K562 (cell line): Measurements from ENCODE around the gene PPP1R13B.

Experiments
- CSDE1 ChIP-seq, 2 experiments: fragments of 450-650 bp; IDR thresholded peaks; 2 replicates each; pipeline ENCODE4 v1.6.1; 2016; ENCODE audit warnings: mild to moderate bottlenecking in 1 of 2
- EZH2 ChIP-seq: IDR thresholded peaks from 2 replicates; pipeline ENCODE4 v1.6.1; 2012; ENCODE audit warnings: low read depth, mild to moderate bottlenecking, inconsistent platforms, low read length, borderline replicate concordance
- FUS ChIP-seq: fragments of 200-400 bp; formaldehyde crosslinking; optimal IDR thresholded peaks from 2 replicates; pipeline ENCODE3; 2017; ENCODE audit warnings: low read depth, low read length
- JUND ChIP-seq, 2 experiments: IDR thresholded peaks; 2 replicates in 1 of 2; 3 replicates in 1 of 2; pipeline ENCODE4 v1.6.1; 2011; ENCODE audit warnings: borderline replicate concordance in 2 of 2, low read depth in 2 of 2, low read length in 2 of 2, improper control_type of control experiment in 1 of 2, missing biosample characterization in 1 of 2, missing genetic modification characterization in 1 of 2, missing genetic modification reagents in 1 of 2
- POLR2A ChIP-seq: fragments of 450-650 bp; conservative IDR thresholded peaks from 2 replicates; pipeline ENCODE4 v1.6.1; 2016
- ZNF586 ChIP-seq: fragments of 450-650 bp; formaldehyde crosslinking; conservative IDR thresholded peaks from 2 replicates; pipeline ENCODE4 v1.4.0; 2020; ENCODE audit warnings: mild to moderate bottlenecking, moderate library complexity
- TF ChIP-seq, protein P1 (sequence below): fragments of 250-450 bp; sonication (Bioruptor Pico); IDR thresholded peaks from 2 replicates; pipeline ENCODE4 v1.5.0; 2020; ENCODE audit warnings: mild to moderate bottlenecking, borderline replicate concordance
- TF ChIP-seq, protein P2 (sequence below), 3 experiments: IDR thresholded peaks in 2 of 3; conservative IDR thresholded peaks in 1 of 3; 2 replicates each; pipeline ENCODE4 v1.5.1; 2011 to 2012; ENCODE audit warnings: low read length in 3 of 3, mild to moderate bottlenecking in 3 of 3, control low read depth in 2 of 3, improper control_type of control experiment in 1 of 3, inconsistent platforms in 1 of 3, low read depth in 1 of 3, mixed read lengths in 1 of 3, moderate library complexity in 1 of 3; ENCODE audit not compliant: insufficient read depth in 2 of 3
- TF ChIP-seq, protein P3 (sequence below): sonication (generic); formaldehyde crosslinking; IDR thresholded peaks from 2 replicates; pipeline ENCODE4 v1.8.1; 2023; ENCODE audit warnings: mild to moderate bottlenecking, missing genetic modification reagents

DNA sequence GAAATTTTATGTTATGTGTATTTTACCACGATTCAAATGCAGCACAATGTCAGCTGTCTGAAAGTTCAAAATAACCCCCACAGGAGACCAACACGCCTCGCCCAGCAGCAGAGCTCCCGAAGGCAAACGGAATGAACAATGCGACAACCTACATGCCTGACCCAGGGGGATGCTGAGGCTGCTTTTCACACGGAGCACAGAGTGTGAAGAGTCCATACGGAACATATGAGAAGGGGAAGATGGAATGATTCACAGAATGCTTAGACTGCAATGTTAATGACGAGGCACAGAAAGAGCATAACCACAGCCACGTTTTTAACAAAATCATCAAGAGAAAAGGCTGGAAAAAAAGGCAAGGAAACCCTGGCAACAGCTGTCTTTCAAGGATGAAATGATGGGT, 109.2 kb downstream of the PPP1R13B start:
- TF ChIP-seq, protein P1, sequence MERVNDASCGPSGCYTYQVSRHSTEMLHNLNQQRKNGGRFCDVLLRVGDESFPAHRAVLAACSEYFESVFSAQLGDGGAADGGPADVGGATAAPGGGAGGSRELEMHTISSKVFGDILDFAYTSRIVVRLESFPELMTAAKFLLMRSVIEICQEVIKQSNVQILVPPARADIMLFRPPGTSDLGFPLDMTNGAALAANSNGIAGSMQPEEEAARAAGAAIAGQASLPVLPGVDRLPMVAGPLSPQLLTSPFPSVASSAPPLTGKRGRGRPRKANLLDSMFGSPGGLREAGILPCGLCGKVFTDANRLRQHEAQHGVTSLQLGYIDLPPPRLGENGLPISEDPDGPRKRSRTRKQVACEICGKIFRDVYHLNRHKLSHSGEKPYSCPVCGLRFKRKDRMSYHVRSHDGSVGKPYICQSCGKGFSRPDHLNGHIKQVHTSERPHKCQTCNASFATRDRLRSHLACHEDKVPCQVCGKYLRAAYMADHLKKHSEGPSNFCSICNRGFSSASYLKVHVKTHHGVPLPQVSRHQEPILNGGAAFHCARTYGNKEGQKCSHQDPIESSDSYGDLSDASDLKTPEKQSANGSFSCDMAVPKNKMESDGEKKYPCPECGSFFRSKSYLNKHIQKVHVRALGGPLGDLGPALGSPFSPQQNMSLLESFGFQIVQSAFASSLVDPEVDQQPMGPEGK: no peak
- TF ChIP-seq EZH2: no peak
- no peak for TF ChIP-seq ZNF586
- TF ChIP-seq JUND (IDR thresholded peaks at IDR 0.05; ENCODE audit: borderline replicate concordance, low read depth, low read length): no peak
- no peak for TF ChIP-seq JUND (tag; IDR thresholded peaks at IDR 0.05; ENCODE audit: borderline replicate concordance, low read depth, low read length)
- no peak for TF ChIP-seq CSDE1 (IDR thresholded peaks at IDR 0.05)
- no peak for TF ChIP-seq POLR2A
- no peak for TF ChIP-seq FUS
- TF ChIP-seq, protein P2, sequence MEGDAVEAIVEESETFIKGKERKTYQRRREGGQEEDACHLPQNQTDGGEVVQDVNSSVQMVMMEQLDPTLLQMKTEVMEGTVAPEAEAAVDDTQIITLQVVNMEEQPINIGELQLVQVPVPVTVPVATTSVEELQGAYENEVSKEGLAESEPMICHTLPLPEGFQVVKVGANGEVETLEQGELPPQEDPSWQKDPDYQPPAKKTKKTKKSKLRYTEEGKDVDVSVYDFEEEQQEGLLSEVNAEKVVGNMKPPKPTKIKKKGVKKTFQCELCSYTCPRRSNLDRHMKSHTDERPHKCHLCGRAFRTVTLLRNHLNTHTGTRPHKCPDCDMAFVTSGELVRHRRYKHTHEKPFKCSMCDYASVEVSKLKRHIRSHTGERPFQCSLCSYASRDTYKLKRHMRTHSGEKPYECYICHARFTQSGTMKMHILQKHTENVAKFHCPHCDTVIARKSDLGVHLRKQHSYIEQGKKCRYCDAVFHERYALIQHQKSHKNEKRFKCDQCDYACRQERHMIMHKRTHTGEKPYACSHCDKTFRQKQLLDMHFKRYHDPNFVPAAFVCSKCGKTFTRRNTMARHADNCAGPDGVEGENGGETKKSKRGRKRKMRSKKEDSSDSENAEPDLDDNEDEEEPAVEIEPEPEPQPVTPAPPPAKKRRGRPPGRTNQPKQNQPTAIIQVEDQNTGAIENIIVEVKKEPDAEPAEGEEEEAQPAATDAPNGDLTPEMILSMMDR (IDR thresholded peaks at IDR 0.05 in 2 of 3, conservative IDR thresholded peaks at IDR 0.05 in 1 of 3; ENCODE audit: insufficient read depth in 2 of 3, low read depth in 1 of 3, low read length in 3 of 3): no peak
- TF ChIP-seq, protein P3, sequence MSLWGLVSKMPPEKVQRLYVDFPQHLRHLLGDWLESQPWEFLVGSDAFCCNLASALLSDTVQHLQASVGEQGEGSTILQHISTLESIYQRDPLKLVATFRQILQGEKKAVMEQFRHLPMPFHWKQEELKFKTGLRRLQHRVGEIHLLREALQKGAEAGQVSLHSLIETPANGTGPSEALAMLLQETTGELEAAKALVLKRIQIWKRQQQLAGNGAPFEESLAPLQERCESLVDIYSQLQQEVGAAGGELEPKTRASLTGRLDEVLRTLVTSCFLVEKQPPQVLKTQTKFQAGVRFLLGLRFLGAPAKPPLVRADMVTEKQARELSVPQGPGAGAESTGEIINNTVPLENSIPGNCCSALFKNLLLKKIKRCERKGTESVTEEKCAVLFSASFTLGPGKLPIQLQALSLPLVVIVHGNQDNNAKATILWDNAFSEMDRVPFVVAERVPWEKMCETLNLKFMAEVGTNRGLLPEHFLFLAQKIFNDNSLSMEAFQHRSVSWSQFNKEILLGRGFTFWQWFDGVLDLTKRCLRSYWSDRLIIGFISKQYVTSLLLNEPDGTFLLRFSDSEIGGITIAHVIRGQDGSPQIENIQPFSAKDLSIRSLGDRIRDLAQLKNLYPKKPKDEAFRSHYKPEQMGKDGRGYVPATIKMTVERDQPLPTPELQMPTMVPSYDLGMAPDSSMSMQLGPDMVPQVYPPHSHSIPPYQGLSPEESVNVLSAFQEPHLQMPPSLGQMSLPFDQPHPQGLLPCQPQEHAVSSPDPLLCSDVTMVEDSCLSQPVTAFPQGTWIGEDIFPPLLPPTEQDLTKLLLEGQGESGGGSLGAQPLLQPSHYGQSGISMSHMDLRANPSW (CRISPR knock-in tag): no peak
